ENCODE results near the gene APRT.
"Not testable (repeated sequence)": the region's sequence is repeated elsewhere in the genome, so short reads cannot be mapped to it uniquely, and the experiment has no call there.

DNA sequence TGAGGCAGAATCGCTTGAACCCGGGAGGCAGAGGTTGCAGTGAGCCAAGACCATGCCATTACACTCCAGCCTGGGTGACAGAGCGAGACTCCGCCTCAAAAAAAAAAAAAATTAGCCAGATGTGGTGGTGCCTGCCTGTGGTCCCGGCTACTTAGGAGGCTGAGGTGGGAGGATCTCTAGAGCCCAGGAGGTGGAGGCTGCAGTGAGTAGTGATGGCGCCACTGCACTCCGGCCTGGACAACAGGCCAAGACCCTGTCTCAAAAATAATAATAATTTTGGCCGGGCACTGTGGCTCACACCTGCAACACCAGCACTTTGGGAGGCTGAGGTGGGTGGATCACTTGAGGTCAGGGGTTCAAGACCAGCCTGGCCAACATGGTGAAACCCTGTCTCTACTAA lies 23.0 kb downstream of the APRT start:
- TF ChIP-seq, protein P1, sequence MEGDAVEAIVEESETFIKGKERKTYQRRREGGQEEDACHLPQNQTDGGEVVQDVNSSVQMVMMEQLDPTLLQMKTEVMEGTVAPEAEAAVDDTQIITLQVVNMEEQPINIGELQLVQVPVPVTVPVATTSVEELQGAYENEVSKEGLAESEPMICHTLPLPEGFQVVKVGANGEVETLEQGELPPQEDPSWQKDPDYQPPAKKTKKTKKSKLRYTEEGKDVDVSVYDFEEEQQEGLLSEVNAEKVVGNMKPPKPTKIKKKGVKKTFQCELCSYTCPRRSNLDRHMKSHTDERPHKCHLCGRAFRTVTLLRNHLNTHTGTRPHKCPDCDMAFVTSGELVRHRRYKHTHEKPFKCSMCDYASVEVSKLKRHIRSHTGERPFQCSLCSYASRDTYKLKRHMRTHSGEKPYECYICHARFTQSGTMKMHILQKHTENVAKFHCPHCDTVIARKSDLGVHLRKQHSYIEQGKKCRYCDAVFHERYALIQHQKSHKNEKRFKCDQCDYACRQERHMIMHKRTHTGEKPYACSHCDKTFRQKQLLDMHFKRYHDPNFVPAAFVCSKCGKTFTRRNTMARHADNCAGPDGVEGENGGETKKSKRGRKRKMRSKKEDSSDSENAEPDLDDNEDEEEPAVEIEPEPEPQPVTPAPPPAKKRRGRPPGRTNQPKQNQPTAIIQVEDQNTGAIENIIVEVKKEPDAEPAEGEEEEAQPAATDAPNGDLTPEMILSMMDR (IDR thresholded peaks at IDR 0.05; ENCODE audit: borderline replicate concordance, extremely low read depth, low read length, poor library complexity, severe bottlenecking) = not testable (repeated sequence)
- not testable (repeated sequence) for TF ChIP-seq EZH2 (IDR thresholded peaks at IDR 0.05; ENCODE audit: borderline replicate concordance, low read depth, low read length, severe bottlenecking)
